Measurements from ENCODE around the gene RPS2.

DNA sequence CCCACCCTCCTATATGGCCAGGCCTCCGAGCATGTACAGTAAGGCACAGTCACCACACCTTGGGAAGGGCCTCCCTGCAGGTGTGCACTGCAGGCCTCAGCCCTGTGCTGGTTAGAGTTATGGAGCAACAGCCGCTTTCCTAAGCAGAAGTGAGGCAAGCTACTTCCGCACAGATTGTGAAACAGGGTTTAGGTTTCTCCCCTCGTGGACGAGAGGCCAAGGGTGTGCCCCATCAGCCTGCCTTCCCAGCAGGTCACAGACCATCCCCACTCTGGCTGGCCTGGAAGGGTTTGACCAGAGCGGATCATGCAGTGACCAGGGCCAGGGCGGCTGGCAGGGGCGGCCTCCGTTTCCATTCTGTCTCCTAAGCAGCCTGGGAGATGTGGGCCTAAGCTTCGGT is 26.3 kb downstream of the RPS2 start:
- TF ChIP-seq CTCF (IDR thresholded peaks at IDR 0.05; ENCODE audit: insufficient read depth, low read length, poor library complexity, severe bottlenecking) (no peak), EZH2phosphoT487 (conservative IDR thresholded peaks at IDR 0.05; ENCODE audit: low read length) (no peak)
